GM12872 (cell line): ENCODE results near the gene NRDC.
A peak's percentile ranks its signal among the peaks of the same experiment; 100 is the strongest.

ENCODE experiments used
- CTCF ChIP-seq: IDR thresholded peaks from 3 replicates; pipeline ENCODE4 v1.5.1; 2011; ENCODE audit warnings: low read depth, mild to moderate bottlenecking, low read length, moderate library complexity; ENCODE audit not compliant: insufficient read depth

NRDC gene

DNA sequence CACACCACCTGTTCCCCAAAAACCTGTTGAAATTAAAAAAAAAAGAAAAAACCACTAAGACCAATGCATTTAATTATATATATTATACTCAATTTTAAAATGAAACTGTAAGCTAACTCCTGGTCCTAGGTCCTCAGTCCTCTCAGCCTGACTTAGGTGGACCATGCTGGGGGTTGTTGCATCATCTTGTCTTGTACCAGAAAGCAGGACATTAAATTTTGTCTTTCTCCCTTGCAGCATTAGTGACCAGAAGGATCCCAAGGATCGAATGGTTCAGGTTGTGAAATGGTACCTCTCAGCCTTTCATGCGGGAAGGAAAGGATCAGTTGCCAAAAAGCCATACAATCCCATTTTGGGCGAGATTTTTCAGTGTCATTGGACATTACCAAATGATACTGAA lies 97.6 kb downstream of the NRDC start:
- TF ChIP-seq CTCF = no peak

GRCh38 chr1:51776408-51776807 lies 102.1 kb downstream of the NRDC start:
- TF ChIP-seq CTCF = no peak

GRCh38 chr1:51768971-51769588 lies 109.4 kb downstream of the NRDC start:
- TF ChIP-seq CTCF = peak; percentile 72

DNA sequence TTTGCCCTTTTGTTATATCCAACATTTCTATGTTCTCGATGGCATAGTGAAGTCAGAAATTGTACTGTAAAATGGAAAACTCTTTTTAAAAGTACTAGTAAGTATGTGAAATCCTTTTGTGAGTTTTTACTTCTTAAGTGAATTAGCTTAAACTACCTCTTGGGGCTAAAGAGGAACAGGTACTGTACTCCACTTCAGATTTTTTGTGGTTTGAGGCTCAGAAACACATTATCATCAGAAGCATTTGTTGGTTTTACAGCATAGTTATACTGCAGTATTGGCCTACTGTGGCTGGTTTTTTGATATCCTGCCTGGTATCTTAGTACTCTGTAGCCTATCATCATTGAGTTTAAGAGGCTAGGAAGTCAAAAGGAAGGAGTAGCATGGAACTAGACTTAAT lies 117.2 kb downstream of the NRDC start:
- TF ChIP-seq CTCF = no peak

DNA sequence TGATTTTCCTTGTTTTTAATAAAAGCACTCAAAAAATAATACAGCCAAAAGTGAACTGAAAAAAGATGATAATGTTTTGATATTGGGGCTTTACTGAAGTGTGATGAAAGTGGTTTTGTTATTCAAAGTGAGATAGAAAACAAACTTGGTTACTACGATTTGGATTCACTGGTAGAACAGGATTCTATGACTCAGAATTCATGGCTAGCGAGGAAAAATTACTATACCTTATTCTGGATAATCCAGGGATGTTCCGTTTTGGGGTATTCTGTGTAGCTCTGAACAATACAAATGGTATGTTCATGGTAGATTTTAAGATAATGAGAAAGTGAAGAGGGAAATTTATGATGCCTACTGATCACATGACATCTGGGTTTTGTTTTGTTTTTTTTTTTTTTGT lies 117.7 kb downstream of the NRDC start:
- no peak for TF ChIP-seq CTCF

GRCh38 chr1:51758310-51758709 lies 120.2 kb downstream of the NRDC start:
- no peak for TF ChIP-seq CTCF

DNA sequence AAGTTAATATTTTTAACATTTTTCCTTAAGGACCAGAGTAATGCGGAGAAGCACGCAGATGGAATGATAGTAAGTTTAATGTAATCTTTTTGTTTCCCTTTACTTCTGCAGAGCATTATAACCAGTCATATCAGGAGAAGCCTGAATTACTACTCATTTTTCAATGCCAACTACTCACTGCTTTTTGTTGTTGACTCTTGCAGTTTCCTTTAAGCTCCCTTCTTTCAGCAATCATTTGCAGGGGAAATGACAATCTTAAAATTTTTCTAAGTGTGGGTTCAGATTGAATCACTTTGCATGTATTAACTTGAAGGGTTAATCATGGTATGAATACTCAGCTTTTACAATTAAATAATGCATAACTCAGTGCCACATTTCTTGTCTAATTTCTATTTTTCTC lies 122.2 kb downstream of the NRDC start:
- no peak for TF ChIP-seq CTCF
